Activated CD8-positive, alpha-beta T cell treated with anti-CD3 and anti-CD28 coated beads for 36 hours (primary cell): ENCODE data around the gene AGPAT2. TPM values are rescaled to one million over a fixed set of nuclear protein-coding genes. Genes with fewer than 3 reads are reported as not detected.

Experiments used
- ATAC-seq: fragments of 200-7000 bp; cut with Tn5 transposase; one replicate; pipeline ENCODE4 v1.10.0; 2021; ENCODE audit warnings: mild to moderate bottlenecking, moderate library complexity
- CTCF ChIA-PET: fragments of 350-600 bp; sonication (Branson Sonifier 250); formaldehyde crosslinking; loops from one replicate; lab custom pipeline; 2021; ENCODE audit warnings: antibody characterized with exemption; lab: Charles Lee
- POLR2A ChIA-PET: fragments of 350-600 bp; sonication (Branson Sonifier 250); formaldehyde crosslinking; loops from one replicate; lab custom pipeline; 2021; ENCODE audit warnings: antibody characterized with exemption; lab: Charles Lee
- DNase-seq: peaks from one replicate; pipeline ENCODE4 v3.0.0-alpha.2; 2020
- H3K27ac Mint-ChIP-seq: one replicate; pipeline ENCODE4 v1.8.0; 2021; ENCODE audit warnings: mild to moderate bottlenecking, mixed read lengths
- H3K27me3 Mint-ChIP-seq: one replicate; pipeline ENCODE4 v1.8.0; 2021; ENCODE audit warnings: mixed read lengths
- H3K36me3 Mint-ChIP-seq: one replicate; pipeline ENCODE4 v1.8.0; 2021; ENCODE audit warnings: low read depth, mixed read lengths
- H3K4me1 Mint-ChIP-seq: one replicate; pipeline ENCODE4 v1.8.0; 2021; ENCODE audit warnings: low read depth, mixed read lengths
- H3K4me3 Mint-ChIP-seq: one replicate; pipeline ENCODE4 v1.8.0; 2021; ENCODE audit warnings: mild to moderate bottlenecking, moderate library complexity, mixed read lengths
- H3K9me3 Mint-ChIP-seq: one replicate; pipeline ENCODE4 v1.8.0; 2021; ENCODE audit warnings: mixed read lengths
- CTCF ChIP-seq: fragments of 200-600 bp; IDR thresholded peaks from one replicate; pipeline ENCODE4 v1.8.0; 2022; ENCODE audit warnings: antibody characterized with exemption, mild to moderate bottlenecking
- intact Hi-C: fragments of 100-400 bp; cut with micrococcal nuclease; formaldehyde crosslinking; loops from one replicate; pipeline ENCODE4 v1.10.0; 2022
- total RNA-seq, 2 experiments: library from RNA; stranded (reverse); gene quantifications; one replicate each; pipeline ENCODE4 v1.2.3, GENCODE V29; 2021

Gene AGPAT2
- total RNA-seq, 2 experiments from 2014 or later = 11.3 to 11.8 TPM

GRCh38 chr9:136667940-136668760 lies 19.1 kb downstream of the AGPAT2 start:
- no peak for TF ChIP-seq CTCF
- H3K4me1 Mint-ChIP-seq = peaks cover 2% of the 10 kb centered on the region
- H3K27me3 Mint-ChIP-seq = peaks cover 9% of the 10 kb centered on the region
- H3K4me3 Mint-ChIP-seq = no peak overlapping the region
- ATAC-seq (no peak), DNase-seq (no peak)
- H3K27ac Mint-ChIP-seq = no peak overlapping the region
- CTCF ChIA-PET = interaction anchor here (0.8 to 1.6 kb wide), 2 partner anchors 8 to 26 kb away, joined by 3 to 4 read pairs; no protein-coding TSS in a partner anchor
- intact Hi-C loops = no loop called here
- POLR2A ChIA-PET = no interaction called here
- no peaks in the 10 kb centered on the region for H3K9me3 Mint-ChIP-seq
- H3K36me3 Mint-ChIP-seq = no peaks in the 10 kb centered on the region

- Mint-ChIP-seq H3K27ac (no peak overlapping the region), H3K4me1 (peaks cover 2% of the 10 kb centered on the region), H3K9me3 (no peaks in the 10 kb centered on the region), H3K27me3 (peaks cover 9% of the 10 kb centered on the region), H3K4me3 (no peak overlapping the region), H3K36me3 (no peaks in the 10 kb centered on the region)
- DNase-seq (no peak), ATAC-seq (no peak)
- TF ChIP-seq CTCF = no peak
- intact Hi-C loops = no loop called here
- ChIA-PET POLR2A (interaction anchor here (1.4 kb wide), 1 partner anchor 9 kb away, joined by 3 read pairs; no protein-coding TSS in a partner anchor), CTCF (interaction anchor here (0.8 to 1.6 kb wide), 3 partner anchors 9 to 183 kb away, joined by 3 to 4 read pairs (median 4); no protein-coding TSS in a partner anchor)
These were observed 19.9 kb downstream of the AGPAT2 start for GRCh38 chr9:136667214-136667939.

GRCh38 chr9:136666372-136667213 lies 20.7 kb downstream of the AGPAT2 start:
- H3K36me3 Mint-ChIP-seq = no peaks in the 10 kb centered on the region
- H3K4me1 Mint-ChIP-seq = peaks cover 2% of the 10 kb centered on the region
- no peak overlapping the region for H3K27ac Mint-ChIP-seq
- ChIA-PET POLR2A (interaction anchor here (1.4 kb wide), 1 partner anchor 9 kb away, joined by 3 read pairs; no protein-coding TSS in a partner anchor), CTCF (interaction anchor here (1.0 to 1.5 kb wide), 2 partner anchors 8 to 182 kb away, joined by 3 to 4 read pairs; no protein-coding TSS in a partner anchor)
- no peak for ATAC-seq
- no peak for TF ChIP-seq CTCF
- intact Hi-C loops = no loop called here
- no peaks in the 10 kb centered on the region for H3K9me3 Mint-ChIP-seq
- H3K27me3 Mint-ChIP-seq = peaks cover 9% of the 10 kb centered on the region
- DNase-seq = no peak
- peak overlapping the region; percentile 46 for H3K4me3 Mint-ChIP-seq

- ATAC-seq = peak; percentile 40
- H3K4me3 Mint-ChIP-seq = no peak overlapping the region
- H3K9me3 Mint-ChIP-seq = no peaks in the 10 kb centered on the region
- POLR2A ChIA-PET = no interaction called here
- peaks cover 9% of the 10 kb centered on the region for H3K27me3 Mint-ChIP-seq
- no peak for DNase-seq
- H3K4me1 Mint-ChIP-seq = peaks cover 2% of the 10 kb centered on the region
- CTCF ChIA-PET = interaction anchor here (1.0 to 1.5 kb wide), 2 partner anchors 9 to 181 kb away, joined by 3 to 4 read pairs; no protein-coding TSS in a partner anchor
- TF ChIP-seq CTCF = no peak
- H3K36me3 Mint-ChIP-seq = no peaks in the 10 kb centered on the region
- H3K27ac Mint-ChIP-seq = no peak overlapping the region
- intact Hi-C loops = no loop called here
These were observed 21.4 kb downstream of the AGPAT2 start for GRCh38 chr9:136665704-136666371.
